Stimulated activated CD8-positive, alpha-beta memory T cell treated with anti-CD3 and anti-CD28 coated beads, Interleukin-7, amount 100 ng/mL, for 48 hours (primary cell): ENCODE data around the gene SLC10A2.
"Not testable (repeated sequence)": the region's sequence is repeated elsewhere in the genome, so short reads cannot be mapped to it uniquely, and the experiment has no call there.

Source experiments
- DNase-seq, 2 donors: peaks; one replicate each; pipeline ENCODE4 v3.0.0-alpha.2; 2020; ENCODE audit warnings: low read depth in 1 of 2; ENCODE audit errors: extremely low read depth in 1 of 2

The SLC10A2 gene, protein sequence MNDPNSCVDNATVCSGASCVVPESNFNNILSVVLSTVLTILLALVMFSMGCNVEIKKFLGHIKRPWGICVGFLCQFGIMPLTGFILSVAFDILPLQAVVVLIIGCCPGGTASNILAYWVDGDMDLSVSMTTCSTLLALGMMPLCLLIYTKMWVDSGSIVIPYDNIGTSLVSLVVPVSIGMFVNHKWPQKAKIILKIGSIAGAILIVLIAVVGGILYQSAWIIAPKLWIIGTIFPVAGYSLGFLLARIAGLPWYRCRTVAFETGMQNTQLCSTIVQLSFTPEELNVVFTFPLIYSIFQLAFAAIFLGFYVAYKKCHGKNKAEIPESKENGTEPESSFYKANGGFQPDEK

DNA sequence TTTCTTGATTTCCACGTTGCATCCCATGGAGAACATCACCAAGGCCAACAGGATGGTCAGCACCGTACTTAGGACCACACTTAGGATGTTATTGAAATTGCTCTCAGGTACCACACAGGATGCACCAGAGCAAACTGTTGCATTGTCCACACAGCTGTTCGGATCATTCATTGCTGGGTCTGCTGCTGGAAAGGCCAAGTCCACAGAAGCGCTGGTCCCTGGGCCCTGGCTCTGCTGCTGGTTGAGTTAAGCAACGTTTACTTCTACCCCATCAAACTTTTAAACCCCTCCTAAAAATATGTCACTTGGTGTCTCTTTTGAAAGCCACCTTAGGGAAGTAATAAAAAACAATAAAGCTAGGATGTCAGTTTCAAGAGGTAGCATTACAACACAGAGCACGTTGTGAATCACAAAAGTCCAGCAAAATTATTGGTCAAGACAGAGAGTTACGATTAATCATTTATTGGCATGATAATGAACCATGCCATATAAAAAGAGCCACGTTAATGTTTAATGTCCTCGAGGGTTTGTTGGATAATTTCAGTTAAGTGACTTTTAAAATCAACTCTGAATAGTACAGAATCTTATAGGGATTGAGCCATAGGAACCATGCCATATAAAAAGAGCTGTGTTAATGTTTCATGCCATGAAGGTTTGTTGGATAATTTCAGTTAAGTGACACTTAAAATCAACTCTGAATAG lies at the start of gene SLC10A2:
Gene SLC10A2, minus strand, starts transcription at position 339 of the 702 bp plus-strand sequence. Its CDS starts 168 bp downstream, at position 171.
- no peak for DNase-seq

DNA sequence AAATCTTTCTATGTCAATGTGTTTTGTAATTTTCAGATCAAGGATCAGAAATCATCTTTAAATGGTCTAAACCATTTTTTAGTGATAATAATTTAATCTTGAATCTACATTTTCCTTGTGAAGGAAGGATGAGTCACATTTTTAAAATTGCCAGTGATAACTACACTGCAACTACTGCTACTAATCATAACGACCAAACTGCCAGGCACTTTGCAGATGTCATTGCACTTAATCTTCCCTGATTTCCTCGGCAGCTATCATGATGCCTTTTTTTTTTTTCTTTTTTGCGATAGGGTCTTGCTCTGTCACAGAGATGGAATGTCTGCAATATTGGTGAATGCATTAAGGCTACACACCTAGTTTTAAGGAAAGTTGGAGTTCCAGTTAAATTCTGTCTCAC lies 41.4 kb upstream of the SLC10A2 start:
- DNase-seq, result no peak

DNA sequence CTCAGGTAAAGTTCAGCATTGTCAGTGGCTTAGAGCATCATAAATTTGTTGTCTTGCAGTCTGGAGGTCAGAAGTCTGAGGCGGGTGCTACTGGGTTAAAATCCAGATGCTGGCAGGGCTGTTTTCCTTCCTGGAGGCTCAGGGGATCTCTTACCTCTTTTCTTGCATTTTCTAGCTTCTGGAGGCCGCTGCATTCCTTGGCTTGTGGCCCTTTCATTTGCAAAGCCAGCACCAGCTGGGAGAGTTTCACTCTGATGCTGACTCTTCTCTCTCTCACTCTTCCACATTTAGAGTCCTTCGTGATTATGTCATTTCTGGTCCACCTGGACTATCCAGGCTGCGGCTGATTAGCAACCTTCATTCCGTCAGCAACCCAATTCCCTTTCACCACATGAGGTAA lies 38.1 kb upstream of the SLC10A2 start:
- no peak for DNase-seq

DNA sequence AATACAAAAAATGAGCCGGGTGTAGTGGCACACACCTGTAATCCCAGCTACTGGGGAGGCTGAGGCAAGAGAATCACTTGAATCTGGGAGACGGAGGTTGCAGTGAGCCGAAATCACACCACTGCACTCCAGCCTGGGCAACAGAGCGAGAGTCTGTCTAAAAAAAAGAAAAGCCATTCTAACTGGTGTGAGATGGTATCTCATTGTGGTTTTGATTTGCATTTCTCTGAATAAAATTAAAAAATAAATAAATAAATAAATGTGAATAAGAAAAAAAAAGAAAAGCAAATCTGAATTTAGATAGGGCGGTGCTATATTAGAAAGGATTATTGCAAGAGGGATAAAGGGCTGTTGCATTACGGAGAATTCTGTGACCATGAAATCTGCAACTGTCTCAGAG lies 37.2 kb upstream of the SLC10A2 start:
- DNase-seq, result not testable (repeated sequence)

DNA sequence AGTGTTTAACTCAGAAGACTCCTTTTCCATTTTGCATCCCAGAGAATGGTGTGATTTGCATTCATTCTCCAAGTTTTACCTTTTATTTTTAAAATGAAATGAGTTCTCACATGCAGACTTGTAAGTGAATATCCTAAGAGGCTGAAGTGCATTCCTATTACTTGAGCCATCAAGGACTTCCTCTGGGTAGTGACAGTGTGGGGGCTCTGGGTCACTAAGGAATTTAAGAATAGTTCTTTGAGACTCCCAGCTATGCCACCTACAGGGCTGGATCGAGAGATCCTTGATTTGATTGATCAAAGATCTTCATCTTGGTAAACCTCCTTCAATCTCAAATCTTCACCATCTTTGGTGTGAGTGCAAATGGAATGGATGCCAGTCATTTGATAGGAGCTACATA lies 36.3 kb upstream of the SLC10A2 start:
- DNase-seq, result no peak

DNA sequence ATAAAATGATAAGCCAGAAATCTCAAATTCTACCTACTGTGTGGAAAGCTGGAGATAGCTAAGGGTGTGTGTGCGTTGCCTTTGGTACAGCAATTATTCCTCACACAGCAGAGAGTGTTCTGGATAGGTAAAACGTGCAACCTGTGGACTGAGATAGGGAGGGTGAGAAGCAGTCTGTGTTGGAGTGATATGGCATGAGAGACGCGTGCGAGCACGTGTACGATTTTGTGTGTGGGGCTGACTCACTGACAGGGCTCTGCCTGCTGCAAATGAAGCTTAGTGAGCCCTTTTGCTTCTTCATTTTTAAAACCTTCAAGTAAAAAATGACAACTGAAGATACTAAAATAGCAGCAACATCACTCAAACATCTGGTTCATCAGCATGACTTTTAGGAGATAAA lies 35.7 kb upstream of the SLC10A2 start:
- DNase-seq, result no peak

DNA sequence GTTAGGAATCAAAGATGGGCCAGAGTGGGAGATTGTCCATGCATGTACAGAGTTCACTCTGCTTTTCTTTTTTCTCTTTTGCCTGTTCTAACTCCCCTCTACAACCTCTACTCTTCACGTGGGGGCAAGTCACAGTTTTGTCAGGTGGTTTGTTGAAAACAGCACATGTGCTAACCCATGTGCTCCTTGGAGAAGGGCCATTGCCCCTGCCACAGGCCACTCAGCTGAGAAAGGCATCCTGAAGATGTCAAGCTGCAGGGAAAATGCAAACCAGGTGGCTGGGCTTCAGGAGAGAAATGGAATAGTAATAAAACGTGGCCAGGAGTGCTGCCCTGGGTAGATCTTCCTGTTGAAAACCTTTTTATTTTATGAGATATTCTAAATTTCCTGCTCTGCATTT lies 35.3 kb upstream of the SLC10A2 start:
- no peak for DNase-seq

DNA sequence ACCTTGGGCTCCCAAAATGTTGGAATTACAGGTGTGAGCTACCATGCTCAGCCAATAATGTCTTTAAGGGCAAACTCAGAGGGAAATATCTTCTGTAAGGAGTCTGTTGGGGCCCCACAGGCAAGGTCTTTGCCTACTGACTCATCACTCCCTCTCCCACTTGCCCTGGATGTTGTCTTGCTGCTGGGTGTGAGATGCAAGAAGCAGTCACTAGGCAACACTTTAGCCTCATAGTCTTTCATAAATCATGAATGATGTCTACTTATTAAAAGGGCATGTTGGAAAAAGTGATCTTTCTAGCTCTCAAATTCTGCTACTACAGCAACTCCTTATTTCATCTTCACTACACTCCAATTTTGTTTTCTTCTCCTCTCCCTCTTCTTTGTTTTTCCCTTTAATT lies 34.6 kb upstream of the SLC10A2 start:
- DNase-seq, result no peak

DNA sequence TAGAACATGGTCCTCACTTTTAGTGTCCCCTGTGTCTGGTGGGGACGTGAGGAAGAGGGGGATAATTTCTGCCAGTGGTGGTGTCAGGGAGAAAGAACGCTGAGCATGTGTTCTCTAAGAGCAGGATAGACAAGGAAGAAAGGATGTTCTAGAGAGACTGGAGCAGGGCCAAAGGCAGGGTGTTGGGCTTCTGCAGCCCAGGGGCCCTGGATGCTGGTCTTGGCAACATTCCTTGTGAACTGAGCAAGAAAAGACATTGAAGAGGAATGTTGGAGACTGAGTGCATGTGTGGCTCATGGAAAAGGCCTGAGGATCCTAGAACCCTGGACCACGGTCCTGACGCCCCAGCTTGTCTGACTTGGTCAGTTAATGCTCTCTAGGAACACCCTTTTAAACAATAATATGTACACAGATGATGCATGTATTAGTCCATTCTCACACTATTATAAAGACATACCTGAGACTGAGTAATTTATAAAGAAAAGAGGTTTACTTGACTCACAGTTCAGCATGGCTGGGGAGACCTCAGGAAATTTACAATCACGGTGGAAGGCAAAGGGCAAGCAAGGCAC lies 33.6 kb upstream of the SLC10A2 start:
- DNase-seq, result no peak

DNA sequence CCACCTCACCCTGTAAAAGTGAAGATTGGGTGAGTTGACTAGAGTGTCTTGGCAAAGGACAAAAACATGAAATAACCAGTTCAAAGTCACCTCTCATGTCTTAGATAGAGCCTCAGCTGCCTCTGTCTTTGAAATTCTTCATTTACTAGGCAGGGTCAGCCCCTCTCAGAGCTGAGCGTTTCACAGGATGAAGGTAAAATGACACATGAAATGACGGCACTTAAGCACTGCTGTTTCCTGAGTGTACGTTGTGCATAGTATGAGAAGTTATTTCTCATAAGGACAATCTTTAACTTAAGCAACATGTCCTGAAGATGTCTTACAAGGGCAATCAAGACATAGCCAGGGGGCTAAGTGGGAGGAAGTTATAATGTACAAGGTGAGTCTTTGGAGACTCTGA lies 32.3 kb upstream of the SLC10A2 start:
- DNase-seq, result no peak

DNA sequence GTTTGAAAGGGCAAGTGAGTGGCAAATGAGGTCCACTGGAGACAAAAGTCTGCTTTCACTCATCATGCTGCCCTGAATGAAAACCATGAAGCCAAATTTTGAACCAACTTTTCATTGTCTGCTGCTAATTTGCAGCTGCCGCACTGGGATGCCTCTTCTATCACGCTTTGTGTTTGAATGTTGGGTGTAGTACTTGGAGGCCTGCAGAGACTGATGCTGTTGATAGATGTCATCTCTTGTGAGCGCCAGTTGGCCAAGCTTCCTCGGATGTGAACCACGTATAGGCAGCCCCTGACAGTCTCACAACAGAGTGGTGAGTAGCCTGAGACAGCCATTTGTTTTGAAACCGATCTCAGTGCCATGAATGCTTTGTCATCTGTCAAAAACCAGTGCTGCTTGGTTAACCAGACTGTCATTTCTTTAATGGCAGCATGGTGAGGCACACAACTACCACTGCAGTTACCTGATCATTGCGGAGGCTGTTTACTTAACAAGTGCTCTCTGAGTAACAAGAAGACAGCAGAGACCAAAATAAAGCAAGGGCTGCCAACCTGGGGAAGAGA lies 31.2 kb upstream of the SLC10A2 start:
- DNase-seq, result no peak

DNA sequence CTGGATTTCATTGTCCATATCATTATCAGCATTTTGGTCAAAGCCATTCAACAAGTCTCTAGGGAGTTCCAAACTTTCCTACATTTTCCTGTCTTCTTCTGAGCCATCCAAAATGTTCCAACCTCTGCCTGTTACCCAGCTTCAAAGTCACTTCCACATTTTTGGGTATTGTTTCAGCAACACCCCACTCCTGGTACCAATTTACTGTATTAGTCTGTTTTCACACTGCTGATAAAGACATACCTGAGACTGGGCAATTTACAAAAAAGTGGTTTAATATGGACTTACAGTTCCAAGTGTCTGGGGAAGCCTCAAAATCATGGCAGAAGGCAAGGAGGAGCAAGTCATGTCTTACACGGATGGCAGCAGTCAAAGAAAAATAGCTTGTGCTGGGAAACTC lies 27.4 kb upstream of the SLC10A2 start:
- not testable (repeated sequence) for DNase-seq

DNA sequence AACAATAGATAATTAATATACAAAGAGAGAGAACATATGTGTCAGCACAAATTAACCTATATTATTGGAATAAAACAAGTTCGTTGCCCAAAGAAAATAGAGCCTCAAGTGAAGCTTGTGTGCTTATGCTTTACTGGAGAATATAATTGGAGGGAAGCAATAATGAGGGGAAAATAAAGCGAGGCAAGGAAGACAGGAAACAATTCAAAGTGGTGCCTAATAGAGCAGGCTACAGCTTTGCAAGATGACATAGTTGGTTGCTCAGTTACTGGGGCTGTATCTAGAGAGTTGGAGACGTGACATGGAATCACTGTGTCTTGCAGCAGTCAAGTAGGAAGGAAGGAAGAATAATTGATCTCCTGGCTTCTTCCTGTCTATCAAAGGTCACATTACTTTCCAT lies 21.1 kb upstream of the SLC10A2 start:
- DNase-seq, result no peak

DNA sequence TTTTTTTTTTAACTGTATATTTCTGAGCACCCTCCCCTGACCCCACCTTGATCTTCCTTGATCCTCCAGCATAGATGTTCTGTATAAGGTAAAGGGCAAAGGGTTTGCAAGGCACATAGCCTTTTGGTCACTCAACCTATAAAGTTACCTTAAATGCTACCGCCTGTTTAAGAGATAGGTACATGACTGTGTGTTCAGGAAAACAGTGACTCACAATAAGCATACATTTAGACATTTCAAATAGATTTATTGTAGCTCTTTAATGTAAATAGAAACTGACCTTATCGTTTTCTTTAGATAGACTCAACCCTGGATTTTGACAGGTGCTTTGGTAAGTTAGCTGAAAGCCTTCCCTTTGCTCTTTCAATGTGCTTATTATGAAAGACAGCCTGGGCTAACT lies 15.2 kb upstream of the SLC10A2 start:
- no peak for DNase-seq

DNA sequence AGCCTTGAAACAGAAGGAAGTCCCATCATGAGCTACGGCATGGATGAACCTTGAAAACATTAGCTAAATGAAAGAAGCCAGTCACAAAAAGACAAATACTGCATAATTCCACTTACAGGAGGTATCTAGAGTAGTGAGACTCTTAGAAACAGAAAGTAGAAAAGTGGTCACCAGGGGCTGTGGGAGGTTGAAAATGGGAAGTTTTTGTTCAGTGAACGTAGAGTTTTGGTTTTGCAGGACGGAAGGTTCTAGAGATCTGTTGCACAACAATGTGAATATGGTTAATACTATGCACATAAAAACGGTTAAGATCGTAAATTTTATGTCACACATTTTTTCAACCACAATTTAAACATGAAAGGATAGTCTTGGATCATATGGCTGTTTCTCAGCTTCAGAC lies 11.9 kb upstream of the SLC10A2 start:
- DNase-seq, result no peak

DNA sequence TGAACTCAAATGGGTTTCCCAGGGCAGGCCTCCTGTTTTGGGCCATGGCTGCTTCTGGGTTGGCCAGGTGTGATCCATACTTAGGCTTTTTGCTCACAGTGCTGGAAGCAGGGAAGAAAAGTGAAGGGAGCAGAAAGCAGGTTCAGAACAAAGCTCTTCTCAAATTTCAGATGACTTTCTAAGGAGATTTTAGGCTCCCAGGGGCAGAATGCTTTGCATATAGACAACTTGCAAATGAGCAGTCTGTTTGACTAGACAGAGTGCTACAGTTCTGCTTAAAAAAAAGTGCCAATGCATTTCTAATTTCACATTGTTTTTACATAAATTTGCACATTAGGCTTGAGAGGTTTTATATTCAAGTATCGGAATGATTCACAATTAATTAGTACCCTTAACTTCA lies 2.6 kb upstream of the SLC10A2 start:
- no peak for DNase-seq

DNA sequence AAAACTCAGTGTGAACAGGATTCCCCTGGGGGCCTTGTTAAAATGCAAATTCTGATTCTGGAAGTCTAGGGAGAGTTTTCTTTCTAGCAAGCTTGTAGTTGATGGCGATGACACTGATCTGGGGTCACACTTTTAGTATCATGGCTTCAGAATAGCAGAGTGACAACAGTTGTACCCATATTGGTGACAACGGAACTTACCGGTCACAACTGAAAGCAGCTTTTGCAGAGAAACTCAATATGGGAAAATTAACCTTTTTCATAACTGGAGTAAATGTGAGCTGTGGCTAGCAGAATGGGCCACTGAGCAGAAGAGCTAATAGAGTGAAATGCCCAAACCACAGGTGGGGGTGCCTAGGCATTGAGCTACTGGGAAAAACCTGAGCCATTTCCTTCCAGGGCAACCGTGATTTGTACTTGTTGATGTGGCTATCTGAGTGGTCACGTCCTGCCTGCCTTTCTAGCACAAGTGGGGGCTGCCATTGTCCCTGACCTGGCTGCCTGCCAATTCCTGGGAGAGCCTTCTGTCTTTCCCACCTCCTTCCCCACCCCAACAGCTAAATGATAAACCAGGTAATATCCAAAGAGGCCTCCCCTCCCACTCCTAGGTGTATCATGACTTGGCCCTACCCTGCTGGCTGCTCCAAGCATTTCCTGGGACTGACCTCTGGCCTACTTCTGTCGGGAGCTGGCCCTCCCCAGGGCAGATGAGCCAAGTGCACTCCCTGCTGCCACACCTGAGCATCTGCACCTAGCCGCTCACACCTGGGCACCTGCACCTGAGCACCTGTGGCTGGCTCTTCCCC lies 1.7 kb upstream of the SLC10A2 start:
- DNase-seq, result no peak

DNA sequence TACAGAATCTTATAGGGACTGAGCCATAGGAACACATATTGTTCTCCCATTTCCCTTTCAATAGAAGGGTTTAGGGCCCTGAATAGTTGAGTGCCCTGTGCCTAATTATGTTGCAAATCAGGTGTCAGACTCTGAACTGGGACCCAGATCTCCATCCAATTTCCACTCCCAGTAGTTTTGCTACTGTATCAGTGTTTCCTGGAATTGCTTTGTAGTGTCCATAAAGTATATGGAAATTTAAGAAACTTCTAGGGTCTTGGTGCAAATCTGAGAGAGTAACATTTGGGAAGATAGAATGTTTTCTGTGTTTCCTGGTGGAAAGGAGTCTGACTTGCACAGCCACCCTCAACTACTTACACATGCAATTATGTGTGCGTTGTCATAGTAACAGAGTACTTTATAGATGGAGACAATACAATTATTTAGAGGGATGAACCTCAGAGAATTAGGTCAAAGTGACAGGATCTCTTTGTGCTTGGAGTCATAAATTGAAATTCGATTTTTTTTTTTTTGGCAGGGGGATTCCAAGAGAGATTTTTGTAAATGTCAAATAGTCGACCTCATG lies 646 bp upstream of the SLC10A2 start:
- DNase-seq, result no peak

DNA sequence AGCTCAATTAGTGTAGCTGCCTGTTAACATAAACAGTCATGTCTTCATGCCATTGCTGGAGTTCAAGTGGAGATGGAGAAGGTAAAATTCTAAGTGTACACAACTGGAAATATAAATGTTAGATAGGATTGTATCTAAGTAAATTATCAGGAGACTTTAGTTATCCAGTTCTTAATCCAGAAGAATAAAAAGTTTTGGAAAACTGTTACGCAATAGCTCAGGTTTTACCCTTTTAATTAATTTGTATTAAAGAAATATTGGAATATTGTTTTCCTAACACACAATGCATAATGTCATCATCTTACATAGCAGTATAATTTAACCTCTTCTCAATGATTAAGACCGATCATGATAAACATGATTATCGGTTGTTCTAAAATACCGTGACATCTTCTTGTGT lies 2.8 kb downstream of the SLC10A2 start:
- no peak for DNase-seq

DNA sequence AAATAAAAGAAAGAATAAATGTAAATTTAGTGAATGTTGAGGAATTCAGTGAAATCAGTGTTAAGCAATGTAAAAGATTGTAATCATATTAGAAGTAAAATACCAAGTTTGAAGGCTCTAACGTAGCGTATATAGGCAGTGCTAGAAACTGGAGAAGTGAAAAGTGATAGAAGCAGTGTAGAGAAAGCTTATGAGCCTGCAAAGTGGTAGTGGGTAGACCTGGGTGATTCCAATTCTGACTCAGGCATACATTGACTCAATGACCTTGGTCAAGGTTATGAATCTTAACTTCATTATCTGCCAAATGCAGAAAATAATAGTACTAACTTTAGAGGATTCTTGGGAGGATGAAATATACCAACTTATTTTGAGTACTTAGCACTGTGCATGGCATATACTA lies 4.1 kb downstream of the SLC10A2 start:
- no peak for DNase-seq

DNA sequence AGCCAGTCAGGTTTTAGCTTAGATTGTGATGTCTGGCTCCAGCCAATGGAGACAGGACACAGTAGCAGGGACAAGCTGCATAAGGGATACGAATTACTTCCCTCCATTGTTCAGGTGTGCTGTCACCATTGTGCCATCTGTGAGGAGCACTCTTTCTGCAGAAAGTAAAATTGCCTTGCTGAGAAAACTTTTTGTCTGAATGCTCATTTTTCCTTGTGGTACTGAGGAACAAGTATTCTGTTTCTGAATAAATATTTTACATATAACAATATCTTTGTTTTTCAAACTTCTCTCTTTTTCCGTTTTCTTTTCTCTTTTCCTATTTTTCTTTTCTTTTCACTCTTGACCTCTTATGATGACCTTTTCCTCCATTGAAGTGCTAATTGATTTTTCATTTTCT lies 10.2 kb downstream of the SLC10A2 start:
- no peak for DNase-seq
